GM21447 (cell line): Measurements from ENCODE around the gene NPAS3.

Source experiments
- ATAC-seq: cut with Tn5 transposase; IDR thresholded peaks from one replicate; pipeline ENCODE4 v1.9.1; 2021; ENCODE audit not compliant: unreplicated experiment

The NPAS3 gene

DNA sequence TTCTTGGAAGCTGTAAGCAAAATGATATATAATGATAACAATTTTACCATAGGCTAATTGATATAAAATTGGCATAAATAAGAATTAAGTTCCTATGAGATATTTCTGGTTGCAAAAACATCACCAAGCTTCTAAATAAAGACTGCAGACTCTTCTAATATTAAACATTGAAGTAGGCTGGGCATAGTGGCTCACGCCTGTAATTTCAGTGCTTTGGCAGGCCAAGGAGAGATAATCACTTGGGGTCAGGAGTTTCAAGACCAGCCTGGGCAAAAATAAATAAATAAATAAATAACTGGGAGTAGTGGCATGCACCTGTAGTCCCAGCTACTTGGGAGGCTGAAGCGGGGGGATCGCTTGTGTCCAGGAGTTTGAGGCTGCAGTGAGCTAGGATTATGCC, 71.8 kb downstream of the NPAS3 start:
- no peak for ATAC-seq

DNA sequence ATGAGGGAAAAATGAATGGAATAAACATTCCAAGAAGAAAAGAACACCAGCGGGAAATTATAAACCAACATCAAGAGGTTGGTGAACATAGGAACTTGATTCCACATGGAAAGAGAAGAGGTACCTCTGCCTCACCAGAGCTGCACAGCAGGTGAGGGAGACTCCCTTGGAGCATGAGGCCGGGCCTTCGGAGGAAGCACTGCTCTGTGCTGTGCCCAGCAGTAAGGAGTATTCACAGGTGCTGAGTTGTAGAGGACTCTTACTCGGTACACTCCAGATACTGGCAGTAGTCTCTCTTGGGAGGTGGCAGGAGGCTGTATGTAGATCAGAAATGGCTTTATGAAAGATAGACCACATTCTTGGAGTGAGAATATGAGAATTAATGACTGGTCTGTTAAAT, 76.0 kb downstream of the NPAS3 start:
- ATAC-seq, result no peak

DNA sequence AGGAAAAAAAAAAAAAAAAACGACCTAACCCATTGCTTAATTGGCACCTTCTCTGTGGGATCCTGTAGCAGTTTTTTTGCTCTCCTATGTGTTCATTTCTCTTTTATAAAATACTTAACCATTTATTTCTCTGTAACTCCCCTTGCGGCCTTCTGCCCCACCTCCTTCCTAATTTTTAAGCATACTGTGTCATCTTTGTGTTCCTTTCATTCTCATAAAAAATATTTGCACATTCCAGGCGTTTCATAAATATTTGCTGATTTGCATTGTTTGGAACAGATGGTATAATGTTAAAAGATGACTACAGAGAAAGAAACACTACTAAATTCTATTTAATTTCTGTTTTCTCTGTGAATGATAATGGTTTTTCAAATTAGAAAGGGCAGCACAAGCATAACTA, 77.9 kb downstream of the NPAS3 start:
- ATAC-seq, result no peak

DNA sequence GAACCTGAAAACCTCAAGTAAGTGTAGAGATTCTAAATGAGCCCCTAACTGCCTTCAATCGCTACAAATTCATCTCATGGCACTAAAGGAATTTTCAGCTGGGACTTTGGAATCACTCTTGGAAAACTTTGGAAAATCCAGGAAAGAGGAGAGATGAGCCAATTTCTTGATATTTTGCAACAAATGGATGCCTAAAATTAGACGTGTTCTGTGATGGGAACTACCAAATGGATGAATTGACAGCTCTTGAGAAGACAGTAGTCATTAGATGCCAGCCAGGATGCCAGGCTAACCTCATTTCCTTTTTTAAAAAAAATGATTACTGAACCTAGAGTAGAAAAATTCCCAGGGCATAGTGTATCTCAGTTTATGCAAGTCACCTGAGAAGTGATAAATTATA, 78.3 kb downstream of the NPAS3 start:
- ATAC-seq, result no peak

DNA sequence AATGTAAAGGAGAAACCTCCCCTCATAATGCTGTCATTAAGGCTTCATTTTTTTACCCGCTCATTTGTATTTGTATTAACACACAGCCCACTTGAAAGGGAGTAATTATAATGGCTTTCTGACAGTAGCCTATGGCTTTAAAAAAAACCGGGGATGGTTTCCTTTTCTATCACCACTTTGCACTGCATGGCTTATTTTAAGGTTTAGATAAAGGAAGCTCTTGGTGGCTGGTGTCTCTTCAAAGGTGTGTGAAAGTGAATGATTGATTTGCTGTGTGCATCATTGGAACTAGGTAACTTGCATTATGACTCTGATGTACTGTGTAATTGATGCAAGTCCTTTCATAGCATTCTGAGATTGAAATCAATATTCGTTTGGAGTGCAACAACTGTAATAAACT, 80.7 kb downstream of the NPAS3 start:
- ATAC-seq, result no peak

DNA sequence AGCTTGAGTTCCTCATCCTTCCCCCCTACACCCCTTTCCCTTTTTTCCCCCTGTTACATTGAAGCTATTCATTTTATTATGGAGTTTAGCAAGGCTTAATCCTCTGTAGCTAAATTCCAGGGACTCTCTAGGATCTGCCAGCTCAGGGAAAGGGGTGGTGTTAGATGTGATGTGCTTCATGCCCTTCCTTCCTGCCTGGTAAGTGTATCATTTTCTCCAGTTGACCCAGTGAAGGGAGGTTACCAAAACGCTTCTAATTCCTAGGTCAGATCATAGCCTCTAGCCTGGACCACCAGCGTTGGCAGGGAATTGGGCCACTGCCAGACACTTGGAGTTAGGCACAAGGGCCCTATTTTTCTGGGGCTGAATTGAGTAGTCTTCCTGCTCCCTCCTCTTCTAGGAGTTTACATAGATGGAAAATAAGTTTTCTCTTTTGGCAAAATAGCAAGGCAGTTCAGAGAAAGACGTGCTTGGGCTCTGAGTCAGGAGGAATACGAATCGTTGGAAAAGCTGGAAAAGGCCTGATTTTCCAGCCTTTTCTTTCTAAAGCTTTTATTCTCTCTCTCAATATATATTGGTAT, 88.3 kb downstream of the NPAS3 start:
- ATAC-seq, result no peak

DNA sequence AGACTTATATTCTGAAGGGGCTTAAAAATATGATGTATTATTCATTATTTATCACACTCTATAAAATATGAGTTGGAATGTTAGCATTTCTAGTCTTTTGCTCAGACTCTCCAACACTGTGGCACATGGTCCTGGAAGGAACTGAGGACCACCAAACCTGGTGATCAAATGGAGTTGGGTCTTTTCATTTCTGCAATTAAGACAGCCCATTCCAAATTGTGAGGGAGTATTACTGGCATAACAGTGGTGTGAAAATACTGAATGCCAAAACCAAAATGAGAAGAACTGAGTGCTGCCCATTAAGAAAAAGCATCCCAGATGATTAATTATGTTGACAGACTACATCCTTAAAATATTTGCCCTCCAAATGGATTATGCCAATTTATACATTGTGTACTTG, 90.8 kb downstream of the NPAS3 start:
- no peak for ATAC-seq

DNA sequence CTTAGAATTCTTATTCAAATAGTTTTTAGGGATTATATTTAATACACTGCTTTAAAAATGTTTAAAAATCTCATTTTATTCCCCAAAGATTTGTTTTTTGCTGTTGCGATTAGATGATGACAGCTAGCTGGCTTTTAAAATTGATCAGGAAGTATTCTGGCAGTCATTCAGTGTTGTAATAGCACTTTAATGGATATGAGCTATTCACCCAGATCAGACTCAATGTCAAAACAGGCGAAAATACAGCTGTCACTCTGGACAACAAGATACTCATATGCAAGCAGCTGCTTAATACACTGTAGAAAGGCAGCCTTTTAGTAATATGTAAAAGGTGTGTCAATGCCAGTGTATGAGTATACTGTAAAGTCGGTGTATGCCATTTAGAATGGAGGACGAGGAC, 91.7 kb downstream of the NPAS3 start:
- no peak for ATAC-seq

DNA sequence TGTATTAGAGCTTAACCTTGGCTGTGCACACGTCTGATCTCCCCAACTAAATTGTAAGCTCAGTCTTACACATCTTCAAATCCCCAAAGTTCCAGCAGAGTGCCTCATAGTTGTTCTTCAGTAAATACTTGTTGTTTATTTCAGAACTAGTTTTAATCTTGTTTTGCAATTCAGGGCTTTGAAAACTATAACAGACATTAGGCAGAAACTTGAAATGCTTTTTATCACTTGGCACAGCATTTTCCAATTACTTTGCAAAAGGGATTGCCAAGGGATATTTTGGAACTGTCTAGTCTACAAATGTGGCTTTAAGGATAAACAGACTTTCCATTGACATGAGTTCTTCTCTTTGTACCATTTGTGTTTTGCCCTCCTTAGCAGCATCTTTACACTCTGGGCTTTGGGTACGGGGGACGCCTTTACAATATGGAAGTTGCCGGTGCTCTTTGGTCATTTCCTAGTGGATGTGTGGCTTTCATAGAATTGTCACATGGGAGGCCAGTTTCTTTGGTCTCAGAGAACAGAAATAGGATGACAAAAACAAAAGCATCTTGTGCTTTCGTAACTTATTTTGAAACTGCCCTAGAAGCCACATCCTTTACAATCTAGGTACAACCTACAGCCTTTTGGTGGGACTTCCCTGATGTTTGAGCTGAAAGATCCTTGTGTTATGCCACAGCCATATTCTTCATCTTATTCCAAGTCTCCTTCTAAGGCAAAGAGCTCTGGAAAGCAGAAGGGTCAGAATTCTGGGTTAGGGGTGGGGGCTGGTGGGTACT, 96.9 kb downstream of the NPAS3 start:
- no peak for ATAC-seq

DNA sequence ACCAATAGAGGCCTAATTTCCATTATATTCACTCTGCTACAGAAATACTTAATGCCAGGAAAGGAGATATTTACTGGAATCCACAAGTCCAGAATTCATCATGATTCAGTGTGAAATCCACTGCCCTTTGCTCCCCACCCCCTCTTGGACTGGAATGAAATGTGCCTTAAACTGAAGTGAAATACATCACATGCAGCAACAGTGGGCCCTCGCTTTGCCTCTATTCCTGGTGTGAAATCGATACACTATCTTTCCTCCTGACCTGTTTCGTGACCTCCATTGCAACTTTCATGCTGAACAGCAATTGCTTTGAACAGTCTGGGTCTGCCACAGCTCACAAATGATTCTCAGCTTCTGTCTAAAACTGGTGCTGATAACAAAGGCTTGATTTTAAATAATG, 100.6 kb downstream of the NPAS3 start:
- no peak for ATAC-seq

DNA sequence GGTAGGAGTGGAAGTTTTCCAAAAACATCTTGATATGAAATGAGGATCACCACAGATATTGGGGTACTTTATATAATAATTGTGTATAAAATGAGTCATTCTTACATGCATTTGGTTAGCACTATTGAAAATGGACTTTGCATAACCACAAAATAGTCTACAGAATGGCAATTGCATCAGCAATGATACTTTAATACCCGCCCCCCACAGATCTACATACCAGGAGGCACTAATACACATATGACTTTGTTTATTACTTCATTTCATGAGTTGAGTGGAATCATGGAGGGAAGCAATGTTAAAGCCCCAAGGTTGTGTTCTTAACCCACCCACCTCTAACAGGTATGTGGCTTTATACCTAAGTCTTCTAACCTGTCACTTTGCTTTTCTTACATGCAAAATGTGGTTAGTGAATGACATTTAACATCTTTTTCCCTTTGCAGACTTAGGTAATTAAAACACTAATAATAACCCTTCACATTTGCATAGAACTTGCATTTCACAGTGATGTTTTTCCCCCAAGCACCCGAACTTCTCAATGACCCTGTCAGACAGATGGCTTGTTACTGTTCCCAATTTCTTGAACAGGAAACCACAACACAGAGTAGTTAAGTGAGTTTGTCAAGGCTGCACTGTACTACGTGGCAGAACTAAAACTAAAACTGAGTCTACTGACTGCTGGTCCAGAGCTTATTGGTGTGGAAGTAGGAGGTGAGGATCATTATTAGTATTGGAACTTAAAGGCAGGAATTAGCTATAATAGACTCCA, 101.9 kb downstream of the NPAS3 start:
- ATAC-seq, result no peak

DNA sequence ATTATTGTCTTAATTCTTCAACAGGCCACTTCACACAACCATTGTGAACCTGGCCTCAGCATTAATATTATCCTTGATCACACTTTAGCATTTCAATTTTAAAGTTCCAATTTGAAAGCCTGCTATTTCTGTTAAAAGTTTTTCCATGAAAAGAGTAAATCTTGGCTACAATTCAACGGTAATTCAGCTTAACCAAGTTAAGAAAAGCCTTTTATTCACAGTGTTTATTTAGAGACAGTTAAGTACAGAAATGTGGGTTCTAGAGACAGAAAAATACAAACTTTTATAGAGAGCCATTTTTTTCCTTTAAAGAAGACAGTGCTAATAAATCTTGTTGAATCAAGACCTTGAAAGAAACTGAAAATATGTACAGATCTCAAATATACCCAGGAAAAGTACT, 103.9 kb downstream of the NPAS3 start:
- no peak for ATAC-seq

DNA sequence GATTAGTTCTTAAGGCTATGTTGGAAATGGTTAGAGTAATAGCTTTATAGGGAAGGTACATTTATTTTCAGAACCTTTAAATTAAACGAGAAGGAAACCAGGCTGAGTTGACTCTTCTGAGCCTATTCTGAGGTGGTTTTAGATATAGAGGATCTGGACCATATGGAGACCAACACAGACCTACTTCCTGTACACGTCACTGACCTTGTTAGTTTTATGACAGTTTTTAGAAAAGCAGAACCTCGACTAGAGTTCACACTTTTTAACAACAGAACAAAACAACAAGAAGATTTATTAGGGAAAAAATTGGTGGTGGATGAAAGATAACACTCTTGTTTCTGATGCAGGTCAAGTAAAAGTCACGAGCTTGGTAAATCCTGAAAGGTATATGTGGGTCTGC, 107.1 kb downstream of the NPAS3 start:
- ATAC-seq, result no peak

DNA sequence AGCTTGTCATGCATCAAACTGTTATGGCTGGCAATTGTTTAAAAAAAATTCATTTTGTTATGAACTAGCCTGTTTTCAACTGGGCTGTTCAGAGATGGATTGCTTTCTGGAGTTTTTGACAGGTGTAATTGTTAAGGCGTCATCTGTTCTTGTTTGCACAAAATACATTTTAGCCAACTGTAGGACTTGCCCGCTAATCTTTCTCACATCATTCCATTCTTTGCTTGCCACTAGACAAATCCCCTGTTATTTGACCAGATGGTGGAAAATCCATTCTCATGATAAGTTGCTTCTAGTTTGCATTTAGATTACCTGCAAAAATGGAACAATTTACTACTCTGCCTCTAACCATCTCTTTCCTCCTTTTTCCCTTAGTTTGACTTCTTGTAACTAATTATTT, 114.3 kb downstream of the NPAS3 start:
- ATAC-seq, result no peak

DNA sequence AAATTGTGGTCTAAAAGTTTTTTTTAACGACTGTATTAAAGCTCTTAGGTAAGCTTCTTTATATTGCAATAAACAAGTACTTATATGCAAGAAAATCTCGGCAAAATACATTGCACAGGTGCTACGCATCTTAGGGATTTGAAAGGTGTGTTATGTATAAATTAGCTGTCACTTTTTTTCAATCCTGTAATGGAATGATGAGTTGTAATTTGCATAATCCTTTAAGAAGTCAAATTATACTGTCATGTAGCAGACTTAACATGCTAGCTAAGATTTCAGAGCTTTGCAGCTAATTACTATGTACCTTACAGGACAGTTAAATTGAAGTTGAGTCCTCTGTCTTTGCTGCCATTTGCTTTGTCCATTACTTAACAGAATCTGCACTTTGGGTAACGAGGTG, 117.5 kb downstream of the NPAS3 start:
- no peak for ATAC-seq

DNA sequence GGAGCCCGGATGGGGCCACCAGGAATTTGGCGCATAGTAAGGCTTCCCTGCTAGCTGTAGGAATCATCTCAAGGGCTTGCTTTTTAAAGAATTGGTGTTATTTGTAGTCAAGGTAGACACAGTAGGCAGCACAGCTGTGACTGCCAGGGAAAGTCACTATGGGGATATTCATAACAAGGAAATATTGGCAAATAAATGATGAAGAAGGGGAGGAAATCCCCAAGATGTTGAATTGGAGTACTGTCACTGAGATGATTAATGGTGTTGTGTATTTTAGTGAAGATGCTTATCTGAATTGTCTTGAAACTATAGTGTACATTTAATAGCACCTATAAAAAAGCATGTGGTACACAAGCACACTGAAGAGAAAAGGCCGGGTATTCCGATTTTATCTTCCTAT, 118.9 kb downstream of the NPAS3 start:
- ATAC-seq, result no peak

DNA sequence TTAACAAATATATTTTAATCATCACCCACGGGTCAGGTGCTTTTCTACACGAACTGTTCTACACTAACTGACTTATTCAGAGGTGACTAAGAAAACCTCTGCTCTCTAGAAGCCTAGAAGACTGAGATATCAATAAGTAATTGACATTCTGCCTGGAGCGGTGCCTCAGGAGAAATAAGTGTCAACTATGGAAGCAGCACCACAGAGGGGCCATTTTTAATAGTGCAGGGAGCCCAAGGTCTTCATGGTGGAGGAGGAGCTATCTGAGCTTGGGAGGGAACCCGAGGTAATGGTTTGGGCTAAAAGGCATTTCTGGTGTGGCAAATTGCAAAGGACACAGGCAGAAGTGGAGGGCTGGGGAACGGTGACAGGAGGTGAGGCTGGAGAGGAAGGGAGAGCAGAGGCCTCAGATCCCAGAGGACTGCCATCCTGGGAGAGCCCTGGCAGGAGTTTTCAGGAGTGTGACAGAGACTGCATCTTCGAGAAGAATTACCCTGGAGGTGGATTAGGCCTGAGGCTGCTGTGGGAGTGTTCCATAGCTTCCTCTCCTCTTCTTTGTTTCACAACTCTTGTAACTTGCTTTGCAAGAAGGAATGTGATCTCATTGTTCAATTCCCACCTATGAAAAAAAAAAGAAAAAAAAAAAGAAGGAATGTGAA, 123.1 kb downstream of the NPAS3 start:
- no peak for ATAC-seq

DNA sequence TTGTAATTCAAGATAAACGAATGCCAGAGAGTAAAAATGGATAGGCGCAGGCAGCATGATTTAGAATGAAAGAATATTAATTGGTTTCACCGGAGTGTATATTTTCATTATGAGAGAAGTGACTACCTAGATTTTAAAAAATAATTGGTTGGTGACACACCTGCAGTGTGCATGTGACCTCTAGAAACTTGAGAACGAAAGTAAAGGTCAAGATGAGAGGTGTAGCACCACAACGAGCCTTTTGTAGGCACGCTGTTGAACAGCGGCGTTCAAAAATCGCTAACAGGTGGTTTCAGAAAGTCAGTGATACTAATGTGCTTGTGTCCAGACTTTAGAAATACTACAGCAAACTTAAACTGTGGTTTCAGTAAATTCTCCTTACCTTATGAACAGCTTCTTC, 123.8 kb downstream of the NPAS3 start:
- no peak for ATAC-seq

DNA sequence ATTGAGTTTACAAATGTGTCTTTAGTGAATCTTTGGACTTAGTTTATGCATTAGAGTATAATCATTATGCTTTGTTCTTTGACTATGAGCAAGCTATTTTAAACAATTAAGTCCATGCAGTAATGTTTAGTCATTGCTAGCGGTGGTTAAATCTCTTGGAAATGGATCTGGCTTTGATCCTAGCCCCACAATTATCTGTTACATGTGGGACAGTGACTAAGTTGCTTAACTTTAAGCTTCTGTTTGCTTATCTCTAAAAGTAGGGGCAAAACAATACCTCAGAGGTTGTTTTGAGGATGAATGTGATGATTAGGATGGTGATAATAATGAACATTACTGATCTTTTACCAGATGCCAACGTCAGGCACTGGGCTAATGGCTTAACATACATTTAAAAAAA, 124.2 kb downstream of the NPAS3 start:
- no peak for ATAC-seq

DNA sequence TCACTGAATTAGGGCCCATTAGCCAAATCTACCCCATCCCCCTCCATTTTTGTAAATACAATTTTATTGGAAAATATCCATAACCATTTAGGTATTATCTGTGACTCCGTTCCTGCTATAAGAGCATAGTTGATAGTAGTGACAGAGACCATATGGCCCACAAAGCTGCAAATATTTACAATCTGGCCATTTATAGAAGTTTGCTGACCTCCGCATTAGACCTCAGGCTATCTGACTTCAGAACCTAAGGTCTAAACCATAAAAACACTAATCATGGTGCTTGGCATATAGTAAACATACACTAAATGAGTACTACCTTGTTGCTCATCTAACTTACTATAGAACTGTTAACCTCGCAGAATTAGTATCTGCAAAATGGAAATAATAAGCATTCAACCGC, 124.8 kb downstream of the NPAS3 start:
- ATAC-seq, result no peak

DNA sequence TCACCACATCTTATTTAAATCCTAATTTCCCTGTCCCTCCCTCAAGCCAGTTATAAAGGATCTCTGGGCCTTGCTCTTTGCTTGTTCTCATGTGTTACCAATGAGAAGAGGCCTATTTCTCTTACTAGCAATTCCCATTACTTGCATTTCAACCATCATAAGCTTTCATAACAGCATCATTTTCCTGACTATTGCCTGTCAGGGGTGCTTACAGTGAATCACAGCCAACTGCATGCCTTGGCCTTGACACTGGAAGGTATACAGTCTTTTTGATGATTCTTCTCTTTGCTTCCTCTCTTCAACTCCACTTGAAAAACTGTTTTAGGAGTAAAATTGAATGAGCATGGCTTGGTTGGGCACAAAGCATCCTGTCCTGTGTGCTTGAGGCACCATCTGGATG, 127.0 kb downstream of the NPAS3 start:
- ATAC-seq, result no peak

DNA sequence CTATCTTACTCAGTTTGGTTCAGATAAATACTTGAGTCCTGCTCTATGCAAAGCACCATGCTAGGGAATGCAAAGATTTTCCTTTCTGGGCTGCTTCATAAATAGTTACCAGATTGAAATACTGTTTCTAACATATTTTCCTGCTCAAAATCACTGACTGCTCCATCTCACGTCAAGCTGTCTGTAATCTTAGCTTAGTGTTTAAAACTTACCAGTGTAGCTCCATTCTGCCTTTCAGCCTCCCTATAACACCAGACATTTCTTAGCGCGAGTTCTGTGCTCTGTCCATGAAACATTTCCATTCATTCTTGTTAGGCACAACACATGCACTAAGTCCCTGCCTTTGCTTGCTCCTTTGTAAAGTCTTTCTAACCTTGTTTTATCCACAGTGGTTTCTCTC, 129.4 kb downstream of the NPAS3 start:
- no peak for ATAC-seq
